Cardiac muscle cell (in vitro differentiated cells and primary cell): ENCODE results near the gene P2RY2. TPM values are rescaled to one million over a fixed set of nuclear protein-coding genes. Genes with fewer than 3 reads are reported as not detected.

Experiments
- DNase-seq, 2 donors: peaks; one replicate each; pipeline versions ENCODE4 v3.0.0 to v3.0.0-alpha.2; 2010 to 2017; ENCODE audit warnings: low read depth in 1 of 2, low spot score in 1 of 2
- H3K27ac ChIP-seq: fragments of 200-600 bp; sonication (generic); 2 replicates; pipeline ENCODE4 v1.5.1; 2016
- H3K27me3 ChIP-seq: fragments of 200-600 bp; sonication (generic); 2 replicates; pipeline ENCODE4 v1.6.0; 2016; ENCODE audit warnings: control low read depth
- H3K36me3 ChIP-seq: fragments of 200-600 bp; sonication (generic); 2 replicates; pipeline ENCODE4 v1.5.1; 2016; ENCODE audit warnings: control low read depth
- H3K4me1 ChIP-seq: fragments of 200-600 bp; sonication (generic); 2 replicates; pipeline ENCODE4 v1.8.1; 2017; ENCODE audit warnings: low read depth, mild to moderate bottlenecking, mixed run types
- H3K4me3 ChIP-seq: fragments of 200-600 bp; sonication (generic); 2 replicates; pipeline ENCODE4 v1.5.1; 2016; ENCODE audit warnings: mild to moderate bottlenecking
- H3K9me3 ChIP-seq: fragments of 200-600 bp; sonication (generic); 2 replicates; pipeline ENCODE4 v1.5.1; 2017; ENCODE audit warnings: low read depth, mild to moderate bottlenecking, control low read depth
- polyA plus RNA-seq: library from polyadenylated mRNA; unstranded; fragments of >200 nt; fragmentation: Nextera tagmentation; extraction: Ambion mirVana; gene quantifications from 2 replicates; pipeline ENCODE4 v1.2.1, GENCODE V29; 2016
- total RNA-seq: library from RNA; depleted of rRNA; stranded (reverse); fragments of >200 nt; gene quantifications from 2 replicates; pipeline ENCODE4 v1.2.3, GENCODE V29; 2016
- TF ChIP-seq, protein P1 (sequence below): IDR thresholded peaks from 2 replicates; pipeline ENCODE4 v1.5.1; 2012; ENCODE audit warnings: low read depth, mild to moderate bottlenecking, low read length

Gene P2RY2
- total and polyA plus RNA-seq, 2 experiments from 2014 or later = 0.48 to 0.83 TPM

GRCh38 chr11:73277467-73277866 is 59.4 kb downstream of the P2RY2 start:
- H3K4me1 ChIP-seq = no peaks in the 10 kb centered on the region
- TF ChIP-seq, protein P1, sequence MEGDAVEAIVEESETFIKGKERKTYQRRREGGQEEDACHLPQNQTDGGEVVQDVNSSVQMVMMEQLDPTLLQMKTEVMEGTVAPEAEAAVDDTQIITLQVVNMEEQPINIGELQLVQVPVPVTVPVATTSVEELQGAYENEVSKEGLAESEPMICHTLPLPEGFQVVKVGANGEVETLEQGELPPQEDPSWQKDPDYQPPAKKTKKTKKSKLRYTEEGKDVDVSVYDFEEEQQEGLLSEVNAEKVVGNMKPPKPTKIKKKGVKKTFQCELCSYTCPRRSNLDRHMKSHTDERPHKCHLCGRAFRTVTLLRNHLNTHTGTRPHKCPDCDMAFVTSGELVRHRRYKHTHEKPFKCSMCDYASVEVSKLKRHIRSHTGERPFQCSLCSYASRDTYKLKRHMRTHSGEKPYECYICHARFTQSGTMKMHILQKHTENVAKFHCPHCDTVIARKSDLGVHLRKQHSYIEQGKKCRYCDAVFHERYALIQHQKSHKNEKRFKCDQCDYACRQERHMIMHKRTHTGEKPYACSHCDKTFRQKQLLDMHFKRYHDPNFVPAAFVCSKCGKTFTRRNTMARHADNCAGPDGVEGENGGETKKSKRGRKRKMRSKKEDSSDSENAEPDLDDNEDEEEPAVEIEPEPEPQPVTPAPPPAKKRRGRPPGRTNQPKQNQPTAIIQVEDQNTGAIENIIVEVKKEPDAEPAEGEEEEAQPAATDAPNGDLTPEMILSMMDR = no peak
- H3K4me3 ChIP-seq = no peak overlapping the region
- H3K27me3 ChIP-seq = no peaks in the 10 kb centered on the region
- no peaks in the 10 kb centered on the region for H3K9me3 ChIP-seq
- H3K27ac ChIP-seq = no peak overlapping the region
- H3K36me3 ChIP-seq = no peaks in the 10 kb centered on the region
- no peak for DNase-seq

DNA sequence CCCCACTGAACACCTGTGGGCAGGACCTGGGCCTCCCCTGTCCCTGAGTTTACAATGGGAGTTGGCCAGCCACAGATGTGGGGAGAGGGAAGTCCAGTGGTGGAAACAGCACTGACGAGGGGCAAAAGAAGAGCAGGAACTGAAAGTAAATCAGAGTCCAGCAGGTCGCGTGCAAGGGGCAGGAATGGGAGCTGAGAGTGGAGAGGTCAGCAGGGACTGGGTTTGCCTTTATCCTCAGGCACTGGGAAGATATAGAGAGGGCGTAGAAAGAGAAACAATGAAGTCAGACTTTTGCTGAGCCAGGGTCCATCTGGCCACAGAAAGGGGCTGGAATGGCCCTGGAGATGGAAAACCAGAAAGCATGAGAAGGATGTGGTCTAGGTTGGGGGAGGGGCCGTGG is 62.5 kb downstream of the P2RY2 start:
- no peaks in the 10 kb centered on the region for H3K27me3 ChIP-seq
- H3K9me3 ChIP-seq = no peaks in the 10 kb centered on the region
- TF ChIP-seq, protein P1 = no peak
- H3K36me3 ChIP-seq = no peaks in the 10 kb centered on the region
- H3K27ac ChIP-seq = no peak overlapping the region
- no peaks in the 10 kb centered on the region for H3K4me1 ChIP-seq
- DNase-seq = no peak
- H3K4me3 ChIP-seq = no peak overlapping the region

GRCh38 chr11:73281201-73281741 is 63.2 kb downstream of the P2RY2 start:
- Histone ChIP-seq H3K4me3 (no peak overlapping the region), H3K27me3 (no peaks in the 10 kb centered on the region), H3K36me3 (no peaks in the 10 kb centered on the region), H3K27ac (no peak overlapping the region), H3K9me3 (no peaks in the 10 kb centered on the region), H3K4me1 (no peaks in the 10 kb centered on the region)
- no peak for DNase-seq
- TF ChIP-seq, protein P1 = no peak

DNA sequence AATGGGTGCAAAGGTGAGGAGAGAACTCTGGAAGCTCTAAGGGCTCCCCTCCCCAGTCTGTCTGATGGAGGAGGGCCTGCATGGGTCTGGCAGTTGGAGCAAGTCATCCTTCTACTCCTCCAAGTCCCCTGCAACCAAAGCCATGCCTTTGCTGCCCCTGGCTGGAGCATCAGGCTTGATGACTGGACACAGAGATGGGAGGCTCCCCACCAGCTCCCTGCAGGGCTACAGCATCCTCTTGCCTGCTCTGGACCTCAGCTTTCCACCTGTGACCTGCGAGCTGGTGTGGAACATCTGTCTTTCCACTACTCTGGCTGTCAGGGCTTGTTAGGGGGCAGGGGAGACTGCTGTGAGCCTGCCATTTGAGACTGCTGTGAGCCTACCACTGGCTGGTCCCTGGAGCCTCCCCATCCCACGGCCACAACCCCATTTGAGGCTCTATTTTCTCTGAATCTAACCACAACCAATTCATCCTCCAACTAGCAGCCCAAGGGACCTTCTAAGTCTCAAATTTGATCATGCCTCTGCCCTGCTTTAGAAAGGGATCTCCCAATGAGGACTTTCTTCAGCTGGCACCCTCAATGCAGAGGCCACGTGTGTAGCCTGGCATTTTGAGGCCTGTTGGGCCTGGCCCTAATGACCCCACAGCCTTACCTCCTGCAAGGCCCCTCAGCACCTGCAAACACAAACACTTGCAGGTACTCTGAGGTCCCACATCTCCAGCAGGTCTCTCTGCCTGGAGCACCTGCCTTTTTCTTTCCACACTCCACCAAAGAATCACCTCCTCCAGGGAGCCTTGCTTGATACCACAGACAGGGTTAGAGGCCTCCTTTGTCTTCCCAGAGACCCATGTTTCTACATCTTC is 63.9 kb downstream of the P2RY2 start:
- Histone ChIP-seq H3K27me3 (no peaks in the 10 kb centered on the region), H3K4me3 (no peak overlapping the region), H3K36me3 (no peaks in the 10 kb centered on the region), H3K27ac (no peak overlapping the region), H3K4me1 (no peaks in the 10 kb centered on the region), H3K9me3 (no peaks in the 10 kb centered on the region)
- TF ChIP-seq, protein P1 = no peak
- no peak for DNase-seq

DNA sequence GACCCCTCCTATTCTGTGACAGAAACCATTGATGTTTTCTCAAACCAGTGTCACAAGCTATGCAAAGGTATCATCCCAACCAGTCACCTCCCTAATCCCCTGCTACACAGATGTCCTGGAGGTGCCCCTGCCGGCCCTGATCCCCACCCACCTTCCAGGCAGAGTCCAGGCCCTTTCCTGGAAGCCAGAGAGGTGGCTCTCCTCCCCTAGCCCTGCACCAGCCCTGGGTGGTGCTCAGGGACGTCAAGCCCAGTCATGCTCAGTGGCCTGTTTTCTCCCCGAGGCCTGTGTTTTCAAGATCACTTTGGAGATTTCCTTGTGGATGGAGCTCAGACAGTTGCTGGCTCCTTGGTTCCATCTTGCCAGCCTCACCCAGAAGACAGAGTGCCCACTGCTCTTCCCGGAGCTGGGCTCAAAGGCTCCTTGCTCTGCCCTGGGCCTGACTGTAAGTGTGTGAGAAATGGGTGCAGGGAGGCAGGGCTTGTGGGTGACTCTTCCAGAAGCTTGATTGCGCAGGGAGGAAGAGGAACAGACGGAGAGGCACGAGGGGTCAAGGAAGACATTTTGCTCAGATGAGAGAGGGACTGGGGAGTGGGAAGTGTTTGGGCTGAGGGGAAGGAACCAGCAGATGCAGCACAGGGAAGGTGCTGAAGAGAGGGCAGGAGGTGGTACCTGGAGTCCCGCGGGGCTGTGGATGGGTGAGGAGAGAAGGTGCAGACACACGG is 65.4 kb downstream of the P2RY2 start:
- H3K27me3 ChIP-seq = no peaks in the 10 kb centered on the region
- no peak for DNase-seq
- no peak overlapping the region for H3K4me3 ChIP-seq
- no peaks in the 10 kb centered on the region for H3K9me3 ChIP-seq
- no peaks in the 10 kb centered on the region for H3K36me3 ChIP-seq
- TF ChIP-seq, protein P1 = no peak
- H3K27ac ChIP-seq = no peak overlapping the region
- H3K4me1 ChIP-seq = peaks cover under 1% of the 10 kb centered on the region
